Measurements from ENCODE around the gene C11orf42.

- TF ChIP-seq TAF1 (IDR thresholded peaks at IDR 0.05; ENCODE audit: low read depth, low read length) (no peak), POLR2A (IDR thresholded peaks at IDR 0.05; ENCODE audit: low read depth, low read length) (no peak), POLR2AphosphoS5 (IDR thresholded peaks at IDR 0.05; ENCODE audit: low read depth, low read length) (no peak), PAX5 (IDR thresholded peaks at IDR 0.05; ENCODE audit: insufficient read depth, low read length, severe bottlenecking) (no peak)
Measured at GRCh38 chr11:6237266-6237665, 31.9 kb downstream of the C11orf42 start.
